NB4 (cell line): Measurements from ENCODE around the gene SMIM9.
"Not testable (repeated sequence)": the region's sequence is repeated elsewhere in the genome, so short reads cannot be mapped to it uniquely, and the experiment has no call there.

Experiments
- DNase-seq: peaks from one replicate; pipeline ENCODE4 v3.0.0; 2010; ENCODE audit warnings: low read depth
- H3K4me3 ChIP-seq: one replicate; pipeline ENCODE4 v1.5.1; 2011; ENCODE audit warnings: mild to moderate bottlenecking, low read depth, low read length, moderate library complexity
- MAX ChIP-seq: IDR thresholded peaks from 2 replicates; pipeline ENCODE4 v1.6.1; 2011; ENCODE audit warnings: low read depth, low read length
- MYC ChIP-seq: IDR thresholded peaks from 2 replicates; pipeline ENCODE4 v1.6.1; 2011; ENCODE audit warnings: low read depth, low read length
- POLR2A ChIP-seq: IDR thresholded peaks from 2 replicates; pipeline ENCODE4 v1.6.1; 2011; ENCODE audit warnings: mild to moderate bottlenecking; ENCODE audit not compliant: insufficient read length; ENCODE audit errors: extremely low read depth
- TF ChIP-seq, protein P1 (sequence below): IDR thresholded peaks from one replicate; pipeline ENCODE4 v1.5.1; 2012; ENCODE audit warnings: low read depth, low read length

Gene SMIM9

DNA sequence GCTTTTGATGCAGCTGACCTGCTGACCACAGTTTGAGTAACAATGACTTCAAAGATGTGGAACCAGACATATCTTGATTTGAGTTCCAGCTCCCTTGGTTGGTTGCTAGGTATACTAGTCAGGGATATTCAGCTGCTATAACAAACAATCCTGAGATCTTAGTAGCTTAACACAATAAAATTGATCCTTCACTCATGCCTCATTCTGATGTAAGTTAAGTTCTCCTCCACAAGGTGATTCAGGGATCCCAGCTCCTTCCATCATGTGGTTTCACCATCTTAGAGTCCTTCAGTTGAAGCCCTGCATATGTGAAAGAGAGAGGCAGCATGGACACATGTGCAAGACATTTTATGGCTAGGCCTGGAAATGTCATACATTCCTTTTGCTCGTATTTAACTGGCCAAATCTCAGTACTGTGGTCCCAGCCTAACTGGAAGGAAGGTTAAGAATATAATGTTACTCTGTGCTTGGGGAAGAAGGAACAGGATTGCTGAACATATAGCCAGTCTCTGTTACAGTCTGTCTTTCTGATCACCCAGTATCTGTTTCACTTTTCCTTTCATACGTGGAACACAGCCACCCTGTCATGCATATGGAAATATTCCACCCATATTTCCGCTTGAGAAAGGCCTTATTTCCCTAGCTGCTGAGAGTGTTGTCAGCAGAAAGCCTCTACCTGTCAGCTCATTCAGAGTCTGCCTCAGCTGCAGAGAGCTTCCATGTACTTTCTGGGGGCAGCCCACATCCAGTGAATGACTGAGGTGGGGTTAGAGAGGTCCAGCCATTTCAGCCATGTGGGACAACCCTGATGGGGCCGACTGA lies 7.1 kb downstream of the SMIM9 start:
- no peak for DNase-seq
- no peak for TF ChIP-seq MYC
- no peak for TF ChIP-seq MAX
- TF ChIP-seq, protein P1, sequence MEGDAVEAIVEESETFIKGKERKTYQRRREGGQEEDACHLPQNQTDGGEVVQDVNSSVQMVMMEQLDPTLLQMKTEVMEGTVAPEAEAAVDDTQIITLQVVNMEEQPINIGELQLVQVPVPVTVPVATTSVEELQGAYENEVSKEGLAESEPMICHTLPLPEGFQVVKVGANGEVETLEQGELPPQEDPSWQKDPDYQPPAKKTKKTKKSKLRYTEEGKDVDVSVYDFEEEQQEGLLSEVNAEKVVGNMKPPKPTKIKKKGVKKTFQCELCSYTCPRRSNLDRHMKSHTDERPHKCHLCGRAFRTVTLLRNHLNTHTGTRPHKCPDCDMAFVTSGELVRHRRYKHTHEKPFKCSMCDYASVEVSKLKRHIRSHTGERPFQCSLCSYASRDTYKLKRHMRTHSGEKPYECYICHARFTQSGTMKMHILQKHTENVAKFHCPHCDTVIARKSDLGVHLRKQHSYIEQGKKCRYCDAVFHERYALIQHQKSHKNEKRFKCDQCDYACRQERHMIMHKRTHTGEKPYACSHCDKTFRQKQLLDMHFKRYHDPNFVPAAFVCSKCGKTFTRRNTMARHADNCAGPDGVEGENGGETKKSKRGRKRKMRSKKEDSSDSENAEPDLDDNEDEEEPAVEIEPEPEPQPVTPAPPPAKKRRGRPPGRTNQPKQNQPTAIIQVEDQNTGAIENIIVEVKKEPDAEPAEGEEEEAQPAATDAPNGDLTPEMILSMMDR, result no peak
- no peak for TF ChIP-seq POLR2A
- no peak overlapping the region for H3K4me3 ChIP-seq

DNA sequence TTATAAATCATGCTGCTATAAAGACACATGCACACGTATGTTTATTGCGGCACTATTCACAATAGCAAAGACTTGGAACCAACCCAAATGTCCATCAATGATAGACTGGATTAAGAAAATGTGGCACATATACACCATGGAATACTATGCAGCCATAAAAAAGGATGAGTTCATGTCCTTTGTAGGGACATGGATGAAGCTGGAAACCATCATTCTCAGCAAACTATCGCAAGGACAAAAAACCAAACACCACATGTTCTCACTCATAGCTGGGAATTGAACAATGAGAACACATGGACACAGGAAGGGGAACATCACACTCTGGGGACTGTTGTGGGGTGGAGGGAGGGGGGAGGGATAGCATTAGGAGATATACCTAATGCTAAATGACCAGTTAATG lies 8.9 kb downstream of the SMIM9 start:
- not testable (repeated sequence) for H3K4me3 ChIP-seq, DNase-seq

DNA sequence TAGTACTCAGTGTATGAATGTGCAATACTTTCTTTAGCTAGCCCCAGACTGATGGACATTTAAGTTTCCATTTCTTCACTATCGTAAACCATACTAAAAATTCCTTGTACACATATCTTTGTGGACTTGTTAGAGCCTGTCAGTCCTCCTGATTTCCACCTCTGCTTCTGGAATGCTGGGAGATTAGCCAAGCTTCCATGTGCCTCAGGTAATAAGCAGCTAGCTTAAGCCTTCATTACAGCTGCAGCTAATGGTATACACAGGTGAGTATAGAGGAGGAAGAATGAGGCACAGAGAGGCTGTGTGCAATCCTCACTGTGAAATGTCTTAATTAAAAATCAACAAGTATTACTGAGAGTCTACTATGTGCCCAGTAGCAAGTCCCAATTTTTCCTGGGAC lies 9.8 kb downstream of the SMIM9 start:
- H3K4me3 ChIP-seq, result no peak overlapping the region
- DNase-seq, result no peak
- TF ChIP-seq, protein P1, result no peak
- TF ChIP-seq MAX (no peak), POLR2A (no peak), MYC (no peak)

- no peak for DNase-seq
- TF ChIP-seq MYC, result no peak
- TF ChIP-seq MAX, result no peak
- no peak overlapping the region for H3K4me3 ChIP-seq
Observed at GRCh38 chrX:154822029-154822428, 12.4 kb downstream of the SMIM9 start.

DNA sequence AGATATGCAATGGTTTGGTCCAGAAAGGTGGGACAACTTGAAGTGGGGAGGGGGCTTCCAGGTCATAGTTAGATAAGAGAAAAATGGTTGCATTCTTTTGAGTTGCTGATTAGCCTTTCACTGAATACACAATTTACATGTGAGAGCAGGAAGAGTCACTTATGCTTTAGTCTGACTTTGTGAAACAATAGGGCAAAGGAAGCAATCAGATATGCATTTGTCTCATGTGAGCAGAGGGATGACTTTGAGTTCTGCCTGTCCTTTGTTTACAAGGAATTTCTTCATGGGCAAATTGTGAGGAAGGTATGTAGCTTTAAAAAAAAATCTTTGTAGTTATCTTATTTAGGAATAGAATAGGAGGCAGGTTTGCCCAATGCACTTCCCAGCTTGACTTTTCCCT lies 12.9 kb downstream of the SMIM9 start:
- H3K4me3 ChIP-seq, result no peak overlapping the region
- TF ChIP-seq MYC (no peak), POLR2A (no peak), MAX (no peak)
- TF ChIP-seq, protein P1, result no peak
- no peak for DNase-seq

GRCh38 chrX:154819771-154820341 lies 14.6 kb downstream of the SMIM9 start:
- TF ChIP-seq, protein P1, result no peak
- no peak for TF ChIP-seq POLR2A
- no peak for TF ChIP-seq MAX
- TF ChIP-seq MYC, result no peak
- no peak overlapping the region for H3K4me3 ChIP-seq
- no peak for DNase-seq
